Fibroblast of skin of right quadriceps (primary cell): Measurements from ENCODE around the gene LOXHD1.
A peak's percentile ranks its signal among the peaks of the same experiment; 100 is the strongest.

Experiments used
- DNase-seq: peaks from one replicate; pipeline ENCODE4 v3.0.0-alpha.2; 2013

The LOXHD1 gene

GRCh38 chr18:46574000-46574742 is 82.8 kb downstream of the LOXHD1 start:
- no peak for DNase-seq

DNA sequence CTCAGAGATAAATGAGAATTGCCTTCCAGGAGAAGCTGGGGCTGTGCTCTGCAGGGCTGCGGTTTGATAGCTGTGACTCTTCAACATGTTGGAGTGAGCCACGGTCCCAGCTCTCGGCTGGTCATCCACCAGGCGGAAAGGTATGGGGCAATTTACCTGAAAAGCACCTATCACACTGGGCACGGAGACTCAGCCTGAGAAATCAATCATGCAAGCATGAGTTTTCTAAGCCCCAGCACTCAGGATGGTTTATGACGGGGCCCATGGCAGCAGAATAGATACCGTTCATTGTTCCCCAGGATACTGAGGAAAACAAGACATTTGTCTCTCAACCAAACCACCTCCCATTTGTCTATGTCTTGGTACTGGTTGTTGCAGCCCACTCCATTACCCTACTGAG is 83.9 kb downstream of the LOXHD1 start:
- DNase-seq: no peak

DNA sequence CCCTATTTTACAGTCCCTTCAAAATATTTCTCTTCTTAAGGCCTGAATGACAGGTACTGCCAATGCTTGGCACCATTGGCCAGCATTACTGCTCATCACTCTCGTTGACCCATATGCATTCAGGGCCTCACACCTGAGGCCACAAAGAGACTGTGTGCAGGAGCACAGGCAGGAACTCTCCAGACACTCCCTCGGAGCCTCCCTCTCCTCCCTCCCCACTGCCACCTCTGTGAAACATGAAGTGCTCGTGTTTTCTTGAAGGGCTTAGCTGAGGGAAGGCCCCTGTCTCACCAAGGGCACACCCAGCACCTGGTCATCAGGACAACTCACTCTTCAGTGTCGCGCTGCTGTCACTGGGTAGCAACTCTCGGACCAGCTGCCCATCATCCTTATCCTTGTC is 85.3 kb downstream of the LOXHD1 start:
- no peak for DNase-seq

DNA sequence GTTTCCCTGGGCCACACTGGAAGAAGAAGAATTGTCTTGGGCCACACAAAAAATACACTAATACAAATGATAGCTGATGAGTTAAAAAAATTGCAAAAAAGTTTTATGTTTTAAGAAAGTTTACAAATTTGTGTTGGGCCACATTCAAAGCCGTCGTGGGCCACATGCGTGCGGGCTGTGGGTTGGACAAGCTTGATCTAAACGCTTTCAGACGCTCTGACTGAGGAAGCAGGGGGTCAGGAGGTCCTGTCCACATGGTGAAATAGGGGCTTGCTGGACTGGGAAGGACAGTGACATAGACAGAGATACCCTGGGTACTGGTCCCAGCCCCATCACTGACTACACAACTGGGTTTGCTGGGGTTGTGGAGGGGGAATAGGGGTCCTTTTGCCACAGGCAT is 86.4 kb downstream of the LOXHD1 start:
- DNase-seq: no peak

DNA sequence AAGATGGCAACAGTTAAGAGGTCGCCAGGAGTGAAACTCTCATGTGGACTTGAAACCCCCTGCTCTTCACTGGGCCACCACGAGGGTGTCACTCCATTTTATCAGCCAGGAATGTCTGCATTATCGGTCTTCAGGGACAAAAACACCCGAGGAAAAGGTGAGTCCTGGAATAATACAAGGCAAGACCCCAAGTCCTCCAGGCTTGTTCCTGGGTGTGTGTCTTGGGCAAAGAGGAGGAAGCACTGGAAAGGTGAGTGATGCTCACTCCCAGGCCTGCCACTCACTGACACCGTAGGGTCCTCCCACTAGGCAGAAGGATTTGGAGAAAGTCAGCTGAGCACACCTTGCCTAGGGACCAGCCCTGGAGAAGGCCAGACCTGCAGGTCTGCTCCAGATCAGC is 86.9 kb downstream of the LOXHD1 start:
- no peak for DNase-seq

DNA sequence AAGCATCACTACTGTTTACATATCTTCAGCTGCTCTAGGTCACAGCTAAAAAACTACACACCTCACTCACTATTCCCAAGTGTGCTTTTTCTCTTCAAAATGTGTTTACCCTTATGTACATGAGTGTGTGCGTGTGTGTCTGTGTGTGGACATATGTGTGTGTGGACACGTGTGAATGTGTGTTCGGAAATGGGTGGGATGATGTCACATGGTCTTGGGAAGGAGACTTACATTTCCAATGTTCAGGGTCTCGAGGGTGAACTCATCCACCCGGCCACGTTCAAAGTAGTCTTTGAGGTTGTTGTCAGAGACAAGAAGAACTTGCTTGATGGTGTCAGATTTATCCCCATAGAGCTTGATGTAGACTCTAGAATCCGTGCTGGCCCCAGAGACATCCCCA is 87.8 kb downstream of the LOXHD1 start:
- no peak for DNase-seq

GRCh38 chr18:46567196-46567595 is 89.8 kb downstream of the LOXHD1 start:
- DNase-seq: no peak

DNA sequence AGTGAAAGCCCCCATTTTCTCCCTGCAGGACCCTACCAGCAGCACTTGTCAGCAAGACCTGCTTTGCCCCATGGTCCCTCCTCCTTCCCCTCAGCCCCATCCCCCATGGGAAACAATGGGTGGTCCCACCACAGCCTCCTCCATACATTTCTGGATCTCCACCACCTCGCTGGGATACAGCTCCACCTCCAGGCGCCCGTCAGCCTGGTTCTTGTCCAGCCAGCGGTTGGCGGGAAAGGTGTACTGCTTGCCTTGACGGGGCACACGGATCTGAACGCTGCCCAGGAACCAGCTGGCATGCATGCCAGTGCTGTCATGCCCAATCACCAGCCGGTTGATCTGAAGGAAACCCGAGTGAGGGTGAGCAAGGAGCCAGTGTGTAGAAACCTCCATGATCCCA is 90.9 kb downstream of the LOXHD1 start:
- DNase-seq: no peak

- no peak for DNase-seq
Measured at GRCh38 chr18:46565256-46565655, 91.8 kb downstream of the LOXHD1 start.

DNA sequence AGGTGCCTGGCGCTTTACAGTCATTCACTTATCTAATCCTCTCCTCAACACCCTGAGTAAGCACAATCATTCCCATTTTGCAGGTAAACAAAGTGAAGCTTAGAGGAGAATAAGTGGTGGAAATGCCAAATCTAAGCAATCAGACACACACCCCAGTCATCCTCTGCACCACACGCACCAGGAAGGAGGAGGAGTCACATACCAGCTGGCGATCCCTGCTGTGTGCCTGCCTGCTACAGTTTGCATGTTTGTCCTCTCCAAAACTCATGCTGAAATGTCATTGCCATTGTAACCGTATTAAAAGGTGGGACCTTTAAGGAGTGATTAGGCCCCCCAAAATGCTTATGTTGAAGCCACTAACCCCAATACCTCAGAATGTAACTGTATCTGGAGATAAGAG is 93.7 kb downstream of the LOXHD1 start:
- DNase-seq: no peak

GRCh38 chr18:46562674-46563192 is 94.3 kb downstream of the LOXHD1 start:
- DNase-seq: no peak

DNA sequence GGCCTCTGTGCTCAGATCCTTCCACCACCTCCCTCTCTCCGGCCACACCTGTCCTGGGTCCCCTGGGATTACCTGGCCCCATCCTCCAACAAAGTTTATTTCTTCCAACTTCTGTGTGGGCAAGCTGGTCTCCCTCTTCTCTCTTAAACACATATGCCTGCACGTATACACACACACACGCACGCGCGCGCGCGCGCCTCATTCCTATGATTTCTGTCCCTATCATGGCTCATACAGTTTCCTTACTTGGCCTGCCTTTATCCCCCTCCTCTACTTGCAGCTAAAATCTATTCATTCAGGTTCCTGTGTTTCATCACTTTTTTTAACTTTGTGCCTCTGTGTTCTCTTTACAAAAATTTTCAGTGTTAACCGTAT is 96.4 kb downstream of the LOXHD1 start:
- DNase-seq: no peak

DNA sequence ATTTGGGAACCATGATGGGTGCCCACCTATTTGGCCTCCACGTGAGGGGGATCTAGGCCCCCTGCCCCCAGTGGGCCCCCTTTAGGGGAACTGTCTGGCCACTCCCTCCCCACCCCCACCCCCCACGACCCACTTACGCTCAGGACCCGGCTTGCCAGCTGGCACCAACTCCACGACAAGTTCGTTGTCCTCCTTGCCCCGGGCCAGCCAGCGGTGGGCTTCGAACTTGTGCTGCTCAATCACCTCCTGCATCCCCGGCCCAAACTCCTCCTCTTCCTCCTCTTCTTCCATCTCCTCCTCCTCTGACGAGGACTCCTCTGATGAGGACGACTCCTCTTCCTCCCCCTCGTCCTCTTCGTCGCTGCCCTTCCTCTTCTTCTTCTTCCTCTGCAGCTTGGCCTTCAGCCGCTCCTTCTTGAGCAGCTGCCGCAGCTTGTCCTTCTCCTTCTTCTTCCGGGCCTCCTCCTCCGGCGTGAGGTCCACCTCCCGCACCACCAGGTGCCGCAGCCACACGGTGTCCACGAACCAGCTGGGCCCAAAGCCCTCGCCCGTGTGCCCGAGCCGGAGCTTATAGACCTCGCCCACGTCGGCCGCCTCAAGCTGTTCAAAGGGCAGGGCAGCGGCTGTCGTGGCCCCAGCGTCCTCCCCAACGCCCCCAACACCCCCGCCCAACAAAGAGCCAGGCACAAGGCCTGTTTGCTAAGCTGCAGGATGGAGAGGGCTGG is 96.9 kb downstream of the LOXHD1 start:
- DNase-seq: no peak

DNA sequence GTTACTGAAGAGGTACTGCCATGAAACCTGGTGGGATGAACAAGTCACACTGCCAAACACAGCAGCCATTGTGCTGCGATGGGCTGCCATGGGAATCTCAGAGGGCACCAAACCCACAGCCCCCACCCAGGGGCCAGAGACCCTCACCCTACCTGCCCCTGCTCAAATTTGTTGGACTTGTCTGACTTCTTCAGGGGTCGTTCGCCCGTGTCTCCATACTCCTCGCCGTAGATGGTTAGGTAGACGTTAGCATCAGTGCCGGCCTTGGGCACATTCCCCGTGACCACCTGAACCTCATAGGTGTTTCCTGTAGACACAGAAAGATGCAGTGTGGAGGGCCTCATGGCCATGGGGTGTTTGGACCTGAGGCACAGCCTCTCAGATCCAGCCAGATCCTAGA is 97.7 kb downstream of the LOXHD1 start:
- DNase-seq: no peak

- no peak for DNase-seq
Measured at GRCh38 chr18:46556590-46557206, 100.3 kb downstream of the LOXHD1 start.

GRCh38 chr18:46555724-46556123 is 101.3 kb downstream of the LOXHD1 start:
- no peak for DNase-seq

DNA sequence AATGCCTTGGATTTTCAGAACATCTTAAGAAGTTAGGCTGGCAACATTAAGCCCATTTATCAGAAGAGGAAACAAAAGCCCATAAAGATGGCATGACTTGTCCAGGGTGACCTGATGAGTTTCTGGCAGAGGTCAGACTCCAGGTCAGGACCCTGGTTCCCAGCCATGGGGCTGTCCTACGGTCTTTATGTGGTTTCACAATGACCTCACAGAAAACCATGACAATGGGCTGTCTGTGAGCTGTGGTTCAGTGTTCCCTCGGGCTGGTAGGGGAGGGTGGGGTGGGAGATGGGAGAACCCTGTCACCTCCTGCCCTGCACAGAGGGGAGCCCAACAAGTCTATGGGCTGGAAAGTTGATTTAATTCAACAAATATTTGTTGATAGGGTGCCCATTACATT is 101.8 kb downstream of the LOXHD1 start:
- no peak for DNase-seq

DNA sequence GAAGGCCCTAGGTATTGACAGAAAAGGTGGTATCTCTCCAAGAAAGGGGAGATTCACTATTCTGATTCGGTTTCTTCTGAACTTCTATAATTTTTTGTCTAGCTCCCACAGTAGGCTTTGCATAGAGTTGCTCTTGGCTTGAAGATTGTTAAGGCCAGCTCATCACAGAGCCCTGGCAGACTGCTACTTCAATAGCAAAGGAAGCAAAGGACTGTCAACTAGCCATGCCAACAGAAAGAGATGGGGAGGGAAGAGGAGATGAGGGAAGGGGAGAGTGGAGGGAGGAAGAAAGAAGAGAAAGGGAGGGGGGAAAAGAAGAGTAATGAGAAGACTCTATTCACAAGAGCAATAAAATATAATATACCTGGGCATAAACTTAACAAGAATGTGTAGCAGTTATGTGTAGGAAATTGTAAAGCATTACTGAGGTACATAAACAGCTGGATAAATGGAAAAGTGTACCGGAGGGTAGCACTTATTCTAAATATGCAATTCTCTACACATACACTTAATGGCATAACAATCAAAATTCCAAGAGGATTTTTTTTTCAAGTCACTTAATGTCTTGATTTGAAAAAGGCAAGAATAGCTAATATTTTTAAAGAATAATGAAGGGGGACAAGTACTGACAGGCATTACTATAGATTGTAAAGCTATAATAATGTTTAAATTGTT is 102.5 kb downstream of the LOXHD1 start:
- no peak for DNase-seq

- DNase-seq: no peak
Measured at GRCh38 chr18:46550609-46551008, 106.4 kb downstream of the LOXHD1 start.

- DNase-seq: no peak
Measured at GRCh38 chr18:46547520-46547919, 109.5 kb downstream of the LOXHD1 start.

- peak; percentile 3 for DNase-seq
Measured at GRCh38 chr18:46546111-46546640, 110.8 kb downstream of the LOXHD1 start.

DNA sequence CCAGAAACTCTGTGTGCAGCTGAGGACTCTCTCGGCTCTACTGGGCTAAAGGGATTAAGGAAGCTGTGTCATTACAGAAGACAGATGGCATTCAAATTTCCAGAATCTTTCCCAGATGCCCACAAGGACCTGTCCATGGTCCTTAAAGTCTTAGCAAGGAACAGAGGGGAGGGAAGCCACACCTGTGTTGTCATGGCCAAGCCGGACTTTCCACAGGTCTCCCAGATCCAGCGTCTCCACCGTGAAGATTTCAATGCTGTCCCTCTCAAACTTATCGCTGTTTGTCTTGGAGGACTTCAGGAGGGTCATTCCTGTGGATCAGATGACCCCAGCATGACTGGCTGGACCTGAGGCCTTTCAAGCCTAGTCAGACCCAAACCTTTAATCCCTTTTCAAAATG is 114.5 kb downstream of the LOXHD1 start:
- DNase-seq: no peak

GRCh38 chr18:46541626-46542189 is 115.3 kb downstream of the LOXHD1 start:
- DNase-seq: no peak
